G401.6 (cell line): ENCODE measurements around the gene ADARB2.
"Not testable (repeated sequence)": the region's sequence is repeated elsewhere in the genome, so short reads cannot be mapped to it uniquely, and the experiment has no call there.

Experiments
- FAIRE-seq: peaks from 2 replicates; lab custom pipeline; 2012; peaks lifted over from hg19 to GRCh38; lab: Jason Lieb, UNC

The ADARB2 gene

GRCh38 chr10:1638889-1639419, 98.4 kb downstream of the ADARB2 start:
- no peak for FAIRE-seq

- no peak for FAIRE-seq
Measured at GRCh38 chr10:1635340-1635739, 102.0 kb downstream of the ADARB2 start.

GRCh38 chr10:1634239-1634638, 103.1 kb downstream of the ADARB2 start:
- no peak for FAIRE-seq

GRCh38 chr10:1633783-1634182, 103.5 kb downstream of the ADARB2 start:
- FAIRE-seq: no peak

GRCh38 chr10:1632596-1632995, 104.7 kb downstream of the ADARB2 start:
- FAIRE-seq: no peak

- no peak for FAIRE-seq
Measured at GRCh38 chr10:1632141-1632540, 105.2 kb downstream of the ADARB2 start.

GRCh38 chr10:1631282-1631681, 106.0 kb downstream of the ADARB2 start:
- FAIRE-seq: no peak

GRCh38 chr10:1630304-1630703, 107.0 kb downstream of the ADARB2 start:
- FAIRE-seq: no peak

- FAIRE-seq: no peak
Measured at GRCh38 chr10:1629326-1630198, 107.8 kb downstream of the ADARB2 start.

GRCh38 chr10:1628757-1629156, 108.6 kb downstream of the ADARB2 start:
- FAIRE-seq: no peak

GRCh38 chr10:1627945-1628344, 109.4 kb downstream of the ADARB2 start:
- no peak for FAIRE-seq

GRCh38 chr10:1626835-1627234, 110.5 kb downstream of the ADARB2 start:
- no peak for FAIRE-seq

- no peak for FAIRE-seq
Measured at GRCh38 chr10:1626410-1626809, 110.9 kb downstream of the ADARB2 start.

GRCh38 chr10:1625731-1626130, 111.6 kb downstream of the ADARB2 start:
- FAIRE-seq: no peak

- FAIRE-seq: no peak
Measured at GRCh38 chr10:1625079-1625478, 112.2 kb downstream of the ADARB2 start.

- FAIRE-seq: no peak
Measured at GRCh38 chr10:1624240-1624639, 113.1 kb downstream of the ADARB2 start.

GRCh38 chr10:1620803-1621202, 116.5 kb downstream of the ADARB2 start:
- no peak for FAIRE-seq

GRCh38 chr10:1617376-1618317, 119.7 kb downstream of the ADARB2 start:
- not testable (repeated sequence) for FAIRE-seq

- not testable (repeated sequence) for FAIRE-seq
Measured at GRCh38 chr10:1616701-1617100, 120.6 kb downstream of the ADARB2 start.

GRCh38 chr10:1615186-1615954, 122.0 kb downstream of the ADARB2 start:
- no peak for FAIRE-seq

- no peak for FAIRE-seq
Measured at GRCh38 chr10:1613511-1613910, 123.8 kb downstream of the ADARB2 start.

- no peak for FAIRE-seq
Measured at GRCh38 chr10:1612908-1613307, 124.4 kb downstream of the ADARB2 start.
